Measurements from ENCODE around the gene FSTL5.

FSTL5 gene

DNA sequence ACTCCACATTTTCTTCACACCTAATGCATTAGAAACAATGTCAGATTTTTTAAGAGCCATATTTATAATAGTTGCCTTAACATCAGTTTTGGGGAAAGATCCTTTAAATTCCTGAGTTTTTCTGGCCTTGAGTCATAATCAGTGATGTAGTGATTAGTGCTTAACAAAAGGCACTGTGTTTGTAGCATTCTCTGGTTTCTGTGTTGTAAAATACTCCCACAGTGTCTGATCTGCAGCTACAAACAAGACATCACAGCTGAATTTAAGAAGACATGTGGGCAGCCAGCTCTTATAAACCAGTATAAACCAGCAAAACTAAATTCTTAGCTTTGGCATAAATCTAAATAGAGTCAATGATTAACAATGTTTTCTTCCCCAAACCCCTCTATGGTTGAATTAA, 233.8 kb downstream of the FSTL5 start:
- no peaks in the 10 kb centered on the region for H3F3A ChIP-seq (ENCODE audit: insufficient read depth, low read length)
- no peak overlapping the region for H3K4me2 ChIP-seq (ENCODE audit: low read depth, low read length)
- TF ChIP-seq EZH2 (optimal IDR thresholded peaks at IDR 0.05; ENCODE audit: low read depth, low read length) = no peak
- TF ChIP-seq EZH2phosphoT487 (IDR thresholded peaks at IDR 0.05; ENCODE audit: low read length) = no peak
- TF ChIP-seq CTCF (IDR thresholded peaks at IDR 0.05; ENCODE audit: low read length) = no peak
- no peaks in the 10 kb centered on the region for H3K9me2 ChIP-seq (replicated peaks; ENCODE audit: insufficient read depth, low read length)
- no peaks in the 10 kb centered on the region for H3K4me1 ChIP-seq (ENCODE audit: low read length)
- no peaks in the 10 kb centered on the region for H4K20me1 ChIP-seq (ENCODE audit: insufficient read depth, low read length)
- H3K9ac ChIP-seq (ENCODE audit: low read length) = no peak overlapping the region
- no peak overlapping the region for H2AFZ ChIP-seq (ENCODE audit: low read length)
- no peaks in the 10 kb centered on the region for H3K9me3 ChIP-seq (replicated peaks; ENCODE audit: insufficient read depth, low read length)
- no peaks in the 10 kb centered on the region for H3K27me3 ChIP-seq (replicated peaks; ENCODE audit: insufficient read depth, low read length)
- H3K4me3 ChIP-seq (ENCODE audit: low read length) = no peak overlapping the region
- no peaks in the 10 kb centered on the region for H3K36me3 ChIP-seq (replicated peaks; ENCODE audit: insufficient read depth, low read length)
- no peaks in the 10 kb centered on the region for H3K79me2 ChIP-seq (ENCODE audit: low read length)
- H3K27ac ChIP-seq (ENCODE audit: low read length) = no peak overlapping the region
- DNase-seq = no peak

- H3K4me2 ChIP-seq (ENCODE audit: low read depth, low read length) = no peak overlapping the region
- no peak overlapping the region for H3K4me3 ChIP-seq (ENCODE audit: low read length)
- H4K20me1 ChIP-seq (ENCODE audit: insufficient read depth, low read length) = no peaks in the 10 kb centered on the region
- no peak overlapping the region for H3K9ac ChIP-seq (ENCODE audit: low read length)
- H2AFZ ChIP-seq (ENCODE audit: low read length) = no peak overlapping the region
- no peak for TF ChIP-seq EZH2phosphoT487 (IDR thresholded peaks at IDR 0.05; ENCODE audit: low read length)
- TF ChIP-seq CTCF (IDR thresholded peaks at IDR 0.05; ENCODE audit: low read length) = no peak
- no peak for TF ChIP-seq EZH2 (optimal IDR thresholded peaks at IDR 0.05; ENCODE audit: low read depth, low read length)
- no peaks in the 10 kb centered on the region for H3K79me2 ChIP-seq (ENCODE audit: low read length)
- H3K9me3 ChIP-seq (replicated peaks; ENCODE audit: insufficient read depth, low read length) = no peaks in the 10 kb centered on the region
- DNase-seq = no peak
- H3K36me3 ChIP-seq (replicated peaks; ENCODE audit: insufficient read depth, low read length) = no peaks in the 10 kb centered on the region
- H3K4me1 ChIP-seq (ENCODE audit: low read length) = no peaks in the 10 kb centered on the region
- H3K27me3 ChIP-seq (replicated peaks; ENCODE audit: insufficient read depth, low read length) = no peaks in the 10 kb centered on the region
- H3K27ac ChIP-seq (ENCODE audit: low read length) = no peak overlapping the region
- no peaks in the 10 kb centered on the region for H3K9me2 ChIP-seq (replicated peaks; ENCODE audit: insufficient read depth, low read length)
- no peaks in the 10 kb centered on the region for H3F3A ChIP-seq (ENCODE audit: insufficient read depth, low read length)
These were observed 237.6 kb downstream of the FSTL5 start for GRCh38 chr4:161926033-161926828.

DNA sequence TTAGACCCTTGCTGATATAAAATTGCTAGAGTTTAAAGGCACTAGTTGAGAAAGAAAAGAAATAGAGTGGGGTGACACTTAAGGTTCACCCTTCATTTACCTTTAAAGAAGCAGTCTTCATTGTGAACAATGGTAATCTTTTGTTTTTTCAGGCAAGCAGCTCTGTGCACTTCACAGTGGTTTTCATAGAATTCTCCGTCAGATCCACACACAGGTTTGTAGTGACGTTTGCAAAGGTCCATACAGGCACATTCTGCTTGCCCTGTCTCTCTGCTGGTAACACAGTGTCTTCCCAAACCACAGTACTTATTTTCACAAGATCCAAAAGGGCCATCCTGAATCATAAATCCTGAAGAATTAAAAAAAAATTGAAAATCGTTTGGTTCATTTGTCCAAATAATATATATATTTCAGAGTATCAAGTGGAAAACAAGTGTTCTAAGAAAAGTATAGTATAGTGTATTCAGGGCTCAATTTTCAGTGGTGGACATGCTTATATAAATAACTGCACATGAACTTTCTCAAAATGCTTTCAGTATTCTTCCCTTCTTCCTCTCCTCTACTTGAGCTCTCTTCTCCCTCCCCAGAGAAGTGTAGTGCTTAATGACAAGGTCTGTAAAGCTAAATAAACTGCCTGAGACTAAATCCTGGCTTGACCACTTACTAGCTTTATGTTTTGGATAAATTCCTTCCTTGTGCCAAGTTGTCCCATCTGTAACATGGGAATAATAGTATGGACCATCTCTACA, 243.3 kb downstream of the FSTL5 start:
- no peaks in the 10 kb centered on the region for H3K4me1 ChIP-seq (ENCODE audit: low read length)
- H3K4me3 ChIP-seq (ENCODE audit: low read length) = no peak overlapping the region
- no peaks in the 10 kb centered on the region for H3K36me3 ChIP-seq (replicated peaks; ENCODE audit: insufficient read depth, low read length)
- no peaks in the 10 kb centered on the region for H3F3A ChIP-seq (ENCODE audit: insufficient read depth, low read length)
- no peaks in the 10 kb centered on the region for H4K20me1 ChIP-seq (ENCODE audit: insufficient read depth, low read length)
- no peaks in the 10 kb centered on the region for H3K27me3 ChIP-seq (replicated peaks; ENCODE audit: insufficient read depth, low read length)
- H3K4me2 ChIP-seq (ENCODE audit: low read depth, low read length) = no peak overlapping the region
- TF ChIP-seq CTCF (IDR thresholded peaks at IDR 0.05; ENCODE audit: low read length) = no peak
- TF ChIP-seq EZH2 (optimal IDR thresholded peaks at IDR 0.05; ENCODE audit: low read depth, low read length) = no peak
- TF ChIP-seq EZH2phosphoT487 (IDR thresholded peaks at IDR 0.05; ENCODE audit: low read length) = no peak
- no peaks in the 10 kb centered on the region for H3K9me2 ChIP-seq (replicated peaks; ENCODE audit: insufficient read depth, low read length)
- H3K27ac ChIP-seq (ENCODE audit: low read length) = no peak overlapping the region
- no peak overlapping the region for H2AFZ ChIP-seq (ENCODE audit: low read length)
- H3K79me2 ChIP-seq (ENCODE audit: low read length) = no peaks in the 10 kb centered on the region
- DNase-seq = no peak
- no peak overlapping the region for H3K9ac ChIP-seq (ENCODE audit: low read length)
- no peaks in the 10 kb centered on the region for H3K9me3 ChIP-seq (replicated peaks; ENCODE audit: insufficient read depth, low read length)
